ENCODE data around the gene TAS2R41. TPM values are rescaled to one million over a fixed set of nuclear protein-coding genes. Genes with fewer than 3 reads are reported as not detected.

TAS2R41 gene
- total RNA-seq, 1 experiment from 2014 or later, result not detected

Other genes with a start within 250 kb of the TAS2R41 start
- 47.3 and 57.5 TPM in 2 replicates for gene GSTK1, start 214.4 kb upstream of the TAS2R41 start, total RNA-seq (2014; rRNA removed; shearing (Covaris generic); ENCODE audit: low replicate concordance)
- not detected in 2 replicates for gene TMEM139, start 192.9 kb upstream of the TAS2R41 start, total RNA-seq (2014; rRNA removed; shearing (Covaris generic); ENCODE audit: low replicate concordance)
- gene CASP2, start 189.5 kb upstream of the TAS2R41 start, total RNA-seq (2014; rRNA removed; shearing (Covaris generic); ENCODE audit: low replicate concordance), result 4.7 and 5.8 TPM in 2 replicates
- not detected in 2 replicates for gene CLCN1, start 161.8 kb upstream of the TAS2R41 start, total RNA-seq (2014; rRNA removed; shearing (Covaris generic); ENCODE audit: low replicate concordance)
- 0.63 and 0.84 TPM in 2 replicates for gene FAM131B, start 115.2 kb upstream of the TAS2R41 start, total RNA-seq (2014; rRNA removed; shearing (Covaris generic); ENCODE audit: low replicate concordance)
- 30.9 and 49.3 TPM in 2 replicates for gene ZYX, start 96.5 kb upstream of the TAS2R41 start, total RNA-seq (2014; rRNA removed; shearing (Covaris generic); ENCODE audit: low replicate concordance)
- gene EPHA1, start 69.0 kb upstream of the TAS2R41 start, total RNA-seq (2014; rRNA removed; shearing (Covaris generic); ENCODE audit: low replicate concordance), result not detected in 2 replicates
- not detected in 2 replicates for gene TAS2R60, start 34.4 kb upstream of the TAS2R41 start, total RNA-seq (2014; rRNA removed; shearing (Covaris generic); ENCODE audit: low replicate concordance)
- gene CTAGE15, start 93.9 kb downstream of the TAS2R41 start, total RNA-seq (2014; rRNA removed; shearing (Covaris generic); ENCODE audit: low replicate concordance), result not detected in 2 replicates
- 0.72 and 6.2 TPM in 2 replicates for gene TCAF2, start 143.1 kb downstream of the TAS2R41 start, total RNA-seq (2014; rRNA removed; shearing (Covaris generic); ENCODE audit: low replicate concordance)